Pancreas (tissue), 10 donors: ENCODE measurements around the gene HPX. TPM values are rescaled to one million over a fixed set of nuclear protein-coding genes. Genes with fewer than 3 reads are reported as not detected.

ENCODE experiments used
- ATAC-seq, 4 donors: fragments of 200-7000 bp; cut with Tn5 transposase; one replicate each; pipeline versions ENCODE4 v1.8.0 to v1.9.1; 2020; ENCODE audit warnings: mild to moderate bottlenecking in 4 of 4, moderate library complexity in 4 of 4
- DNase-seq, 6 donors: peaks; one replicate each; pipeline ENCODE4 v3.0.0-alpha.2; 2020
- FAIRE-seq: peaks from 2 replicates; lab custom pipeline; 2012; peaks lifted over from hg19 to GRCh38; lab: Jason Lieb, UNC
- H3K27ac ChIP-seq, 4 donors: fragments of 200-600 bp; sonication (generic); 1 replicate in 3 of 4; 2 replicates in 1 of 4; pipeline versions ENCODE4 v1.5.0 to v1.8.0; 2020
- H3K27me3 ChIP-seq, 4 donors: fragments of 200-600 bp; one replicate each; pipeline ENCODE4 v1.8.0; 2021
- H3K36me3 ChIP-seq, 3 donors: fragments of 200-600 bp; sonication (generic) in 1 of 3; one replicate each; pipeline versions ENCODE4 v1.5.0 to v1.8.0; 2020 to 2021
- H3K4me1 ChIP-seq, 3 donors: fragments of 200-600 bp; one replicate each; pipeline ENCODE4 v1.8.0; 2021
- H3K4me3 ChIP-seq, 4 donors: fragments of 200-600 bp; sonication (generic) in 2 of 4; one replicate each; pipeline versions ENCODE4 v1.5.0 to v1.8.0; 2020 to 2021
- H3K9me3 ChIP-seq, 4 donors: fragments of 200-600 bp; one replicate each; pipeline ENCODE4 v1.8.0; 2021
- WGBS, 2 donors: extraction: QIAGEN DNeasy Blood & Tissue Kit; methylation state at CpG; one replicate each; pipeline ENCODE4 v1.1.7; 2013; 5-methylcytosine and 5-hydroxymethylcytosine counted together
- intact Hi-C, 3 donors: fragments of 100-400 bp; cut with DNase I; formaldehyde crosslinking; loops; one replicate each; pipeline versions ENCODE4 v1.11.1 to v1.14.2; 2022
- polyA plus RNA-seq, 2 donors: library from polyadenylated mRNA; stranded (reverse); fragments of 200-250 nt; gene quantifications; one replicate each; pipeline ENCODE4 v1.2.3, GENCODE V29; 2013
- total RNA-seq, 6 donors: library from RNA; stranded (reverse); fragmentation: NEBNext Ultra II Directional in 4 of 6; extraction: Animal tissue kit (Norgen Biotek cat#: 25700) in 4 of 6; gene quantifications; one replicate each; pipeline versions ENCODE4 v1.2.1 to v1.2.4, GENCODE V29; 2021 to 2023
- TF ChIP-seq, protein P1 (sequence below), 4 donors: fragments of 200-600 bp; sonication (generic) in 3 of 4; IDR thresholded peaks; one replicate each; pipeline versions ENCODE4 v1.5.0 to v1.8.0; 2021; ENCODE audit warnings: antibody characterized with exemption in 4 of 4
- donor health status: healthy with polysubstance abuse.
- donor health status: DM: no; HTN: no; CAD: no; lungs with moderate emphysema.
- donor health status: DM: no; HTN: no; CAD: no.
- donor health status: control.
- donor health status: control.
- donor health status: Bipolar disorder and iron deficiency.
- donor health status: DM: yes; HTN: yes; CAD: no.
- donor health status: DM: no; HTN: no; CAD: no.
- donor health status: DM: no; HTN: no; CAD: no.
- donor health status: DM: yes; HTN: yes; CAD: no.

Gene HPX
- total and polyA plus RNA-seq, 8 donors, result 0.91 to 5.2 (median 2.9) TPM

DNA sequence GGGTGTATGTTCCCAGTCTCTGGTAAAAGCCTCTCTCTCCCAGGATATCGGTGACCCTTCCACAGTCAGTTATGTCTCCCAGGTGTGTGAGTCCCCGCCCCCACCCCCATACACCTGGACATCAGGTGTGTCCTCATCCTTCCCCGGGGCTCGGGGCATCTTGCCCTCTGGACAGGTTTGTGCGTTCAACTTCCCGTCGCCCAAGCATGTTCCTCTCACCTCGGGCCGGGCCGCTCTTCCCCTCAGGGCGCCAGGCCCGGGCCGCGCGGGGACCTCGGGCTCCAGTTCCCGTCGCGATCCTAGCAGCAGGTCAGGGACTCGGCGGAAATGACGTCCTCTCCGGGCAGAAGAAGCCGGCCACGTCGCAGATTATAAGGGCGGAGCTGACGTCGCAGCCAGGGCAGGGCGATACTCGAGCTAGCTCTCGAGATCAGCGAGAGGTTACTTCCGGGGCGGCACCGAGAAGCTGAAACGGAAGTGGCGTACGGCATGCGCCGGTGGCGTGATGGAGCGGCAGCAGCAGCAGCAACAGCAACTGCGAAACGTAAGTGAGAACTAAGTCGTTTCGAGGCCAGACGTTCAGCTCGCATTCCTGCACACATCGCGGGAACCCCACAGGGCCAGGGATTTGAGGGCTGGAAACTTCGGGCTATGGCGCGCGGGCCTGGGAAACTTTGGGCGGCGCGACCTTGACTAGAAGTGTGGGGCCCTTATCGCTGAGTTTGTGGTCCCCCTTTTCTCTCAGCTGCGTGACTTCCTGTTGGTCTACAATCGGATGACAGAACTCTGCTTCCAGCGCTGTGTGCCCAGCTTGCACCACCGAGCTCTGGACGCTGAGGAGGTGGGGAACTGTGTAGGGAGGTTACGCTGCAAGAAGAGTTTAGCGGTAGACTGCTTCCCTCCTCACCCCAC is 40.5 kb upstream of the HPX start, which contains the start of the genes ARFIP2 and TIMM10B:
TSS of gene ARFIP2 (minus strand) at position 320 of the 912 bp plus-strand sequence. CDS start 910 bp downstream, outside the sequence.
TSS of gene TIMM10B (plus strand) at position 490 of the 912 bp plus-strand sequence. CDS start at position 506, 16 bp downstream.
- no peaks in the 10 kb centered on the region for H3K27me3 ChIP-seq
- H3K36me3 ChIP-seq, result peaks cover 0 to 22% (median 14%) of the 10 kb centered on the region in 3 donors
- DNase-seq (peak; percentile 94 to 99 (median 98)), FAIRE-seq (peak; percentile 83), ATAC-seq (peak; percentile 96 to 99 (median 98))
- WGBS, 2 donors, result 0 to 1% methylated on average over 63 to 66 of the region's 66 CpGs
- TF ChIP-seq, protein P1, sequence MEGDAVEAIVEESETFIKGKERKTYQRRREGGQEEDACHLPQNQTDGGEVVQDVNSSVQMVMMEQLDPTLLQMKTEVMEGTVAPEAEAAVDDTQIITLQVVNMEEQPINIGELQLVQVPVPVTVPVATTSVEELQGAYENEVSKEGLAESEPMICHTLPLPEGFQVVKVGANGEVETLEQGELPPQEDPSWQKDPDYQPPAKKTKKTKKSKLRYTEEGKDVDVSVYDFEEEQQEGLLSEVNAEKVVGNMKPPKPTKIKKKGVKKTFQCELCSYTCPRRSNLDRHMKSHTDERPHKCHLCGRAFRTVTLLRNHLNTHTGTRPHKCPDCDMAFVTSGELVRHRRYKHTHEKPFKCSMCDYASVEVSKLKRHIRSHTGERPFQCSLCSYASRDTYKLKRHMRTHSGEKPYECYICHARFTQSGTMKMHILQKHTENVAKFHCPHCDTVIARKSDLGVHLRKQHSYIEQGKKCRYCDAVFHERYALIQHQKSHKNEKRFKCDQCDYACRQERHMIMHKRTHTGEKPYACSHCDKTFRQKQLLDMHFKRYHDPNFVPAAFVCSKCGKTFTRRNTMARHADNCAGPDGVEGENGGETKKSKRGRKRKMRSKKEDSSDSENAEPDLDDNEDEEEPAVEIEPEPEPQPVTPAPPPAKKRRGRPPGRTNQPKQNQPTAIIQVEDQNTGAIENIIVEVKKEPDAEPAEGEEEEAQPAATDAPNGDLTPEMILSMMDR (IDR thresholded peaks at IDR 0.05), result no peak
- peaks cover 16 to 24% (median 21%) of the 10 kb centered on the region in 3 donors for H3K4me1 ChIP-seq
- H3K4me3 ChIP-seq, result peak within 1 kb of the TSS; percentile 64 to 81 (median 77)
- intact Hi-C loops, result no loop called here
- H3K27ac ChIP-seq, result peak within 1 kb of the TSS; percentile 87 to 94 (median 91)
- H3K9me3 ChIP-seq, result no peaks in the 10 kb centered on the region

DNA sequence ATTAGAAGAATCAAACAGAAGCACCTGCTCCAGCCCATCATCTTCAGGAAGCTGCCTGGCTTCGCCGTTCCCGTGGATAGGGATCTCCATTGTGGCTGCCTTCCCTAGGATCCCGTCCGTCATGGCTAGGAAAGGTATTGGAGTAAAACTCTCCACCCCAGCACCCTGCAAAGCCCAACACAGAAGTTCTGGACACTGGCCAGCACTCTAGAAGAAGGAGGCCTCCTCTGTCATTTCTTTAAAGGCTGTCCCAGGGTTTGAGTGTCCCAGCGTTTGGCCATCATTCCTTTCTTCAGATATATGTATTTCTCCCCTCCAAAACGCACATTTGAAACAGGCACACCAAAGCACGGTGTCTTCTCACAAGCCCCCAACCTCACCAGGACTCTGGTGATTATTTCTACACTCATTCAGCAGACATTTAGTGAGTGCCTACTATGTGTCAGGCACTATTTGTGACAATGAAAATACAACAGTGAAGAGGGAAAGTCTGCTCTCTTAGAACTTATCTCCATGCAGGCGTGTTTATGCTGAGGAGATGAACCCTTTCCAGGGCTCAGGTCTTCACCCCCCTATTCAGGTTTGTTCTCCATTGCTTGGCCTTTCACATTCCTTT is 39.6 kb upstream of the HPX start:
- intact Hi-C loops, result no loop called here
- peaks cover 16 to 27% (median 24%) of the 10 kb centered on the region in 3 donors for H3K4me1 ChIP-seq
- ATAC-seq (no peak), DNase-seq (no peak), FAIRE-seq (no peak)
- peak overlapping the region; percentile 64 to 81 (median 77) for H3K4me3 ChIP-seq
- no peaks in the 10 kb centered on the region for H3K27me3 ChIP-seq
- peaks cover 0 to 22% (median 14%) of the 10 kb centered on the region in 3 donors for H3K36me3 ChIP-seq
- WGBS, 2 donors, result 21 to 26% methylated on average over 9 of the region's 9 CpGs
- TF ChIP-seq, protein P1 (IDR thresholded peaks at IDR 0.05), result no peak
- peak overlapping the region; percentile 87 to 94 (median 91) for H3K27ac ChIP-seq
- no peaks in the 10 kb centered on the region for H3K9me3 ChIP-seq

DNA sequence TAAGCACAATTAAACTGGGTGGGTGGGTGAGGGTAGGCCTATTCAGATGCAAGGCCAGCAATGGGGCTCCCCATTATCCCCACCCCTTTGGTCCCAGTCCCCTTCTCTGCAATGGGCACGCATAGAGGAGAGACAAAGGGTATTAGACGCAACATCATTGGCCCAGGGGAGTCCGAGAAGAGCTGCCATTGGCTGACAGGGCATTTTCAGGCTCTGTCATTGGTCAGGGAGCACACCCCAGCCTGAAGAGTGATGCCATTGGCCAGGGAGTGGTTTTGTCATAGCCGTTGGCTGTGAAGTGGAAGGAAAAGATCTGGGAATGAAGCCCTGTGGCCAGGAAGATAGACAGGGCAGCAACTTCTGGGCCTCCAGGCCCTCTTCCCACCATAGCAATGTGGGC is 35.8 kb upstream of the HPX start:
- no peak for FAIRE-seq

DNA sequence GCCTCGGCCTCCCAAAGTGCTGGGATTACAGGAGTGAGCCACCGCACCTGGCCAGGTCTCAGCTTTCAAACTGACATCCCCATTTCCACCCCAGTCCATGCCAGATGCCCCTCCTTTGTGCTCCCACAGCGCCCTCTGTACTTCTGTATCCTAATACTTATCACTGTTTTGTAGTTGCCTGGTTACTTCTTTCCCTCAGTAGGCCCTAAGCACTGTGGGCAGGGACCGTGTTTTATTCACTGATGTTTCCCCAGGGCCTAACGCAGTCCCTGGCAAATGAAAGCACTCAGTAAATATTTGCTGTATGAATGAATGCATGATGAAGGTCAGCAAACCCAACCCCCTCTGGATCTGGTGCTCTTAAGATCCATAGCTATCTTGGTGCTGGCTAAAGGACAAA is 35.1 kb upstream of the HPX start:
- no peaks in the 10 kb centered on the region for H3K27me3 ChIP-seq
- H3K36me3 ChIP-seq, result peaks cover 0 to 14% (median 14%) of the 10 kb centered on the region in 3 donors
- DNase-seq (peak in 4 of 6 donors; percentile 68 to 82 (median 73)), FAIRE-seq (no peak), ATAC-seq (peak; percentile 59 to 65 (median 64))
- 25 to 35% methylated on average over 5 of the region's 5 CpGs for WGBS, 2 donors
- intact Hi-C loops, result no loop called here
- no peak overlapping the region for H3K4me3 ChIP-seq
- TF ChIP-seq, protein P1 (IDR thresholded peaks at IDR 0.05), result no peak
- H3K9me3 ChIP-seq, result no peaks in the 10 kb centered on the region
- H3K27ac ChIP-seq, result peak overlapping the region; percentile 35 to 94 (median 81)
- peaks cover 13 to 36% (median 19%) of the 10 kb centered on the region in 3 donors for H3K4me1 ChIP-seq

More for the DNA sequence above, 35.8 kb upstream of the HPX start:
- Histone ChIP-seq H3K9me3 (no peaks in the 10 kb centered on the region), H3K36me3 (peaks cover 0 to 14% (median 14%) of the 10 kb centered on the region in 3 donors), H3K27me3 (no peaks in the 10 kb centered on the region), H3K27ac (peak overlapping the region in 3 of 4 donors; percentile 17 to 94 (median 71)), H3K4me3 (no peak overlapping the region), H3K4me1 (peaks cover 13 to 36% (median 19%) of the 10 kb centered on the region in 3 donors)
- TF ChIP-seq, protein P1 (IDR thresholded peaks at IDR 0.05), result no peak
- intact Hi-C loops, result no loop called here
- WGBS, 2 donors, result 91 to 94% methylated on average over 4 of the region's 4 CpGs
- ATAC-seq (no peak), DNase-seq (no peak)
